ENCODE results near the gene AMY2A. TPM values are rescaled to one million over a fixed set of nuclear protein-coding genes. Genes with fewer than 3 reads are reported as not detected.
"Not testable (repeated sequence)": the region's sequence is repeated elsewhere in the genome, so short reads cannot be mapped to it uniquely, and the experiment has no call there.

AMY2A gene
- polyA plus RNA-seq, 1 of the 3 experiments (the other 2 are of a cell fraction): not detected

GRCh38 chr1:103583887-103584286, 33.3 kb upstream of the AMY2A start (continued):
- no peak for TF ChIP-seq REST (IDR thresholded peaks at IDR 0.05; ENCODE audit: low read depth, low read length)

- H3K9ac ChIP-seq: no peak overlapping the region
- H4K20me1 ChIP-seq (ENCODE audit: insufficient read depth): no peaks in the 10 kb centered on the region
- H3K4me3 ChIP-seq (ENCODE audit: low read depth in 2 of 2, low read length in 1 of 2): no peak overlapping the region
- no peaks in the 10 kb centered on the region for H3K9me3 ChIP-seq
- no peaks in the 10 kb centered on the region for H3K36me3 ChIP-seq (replicated peaks in 1 of 2; ENCODE audit: control insufficient read depth in 1 of 2, insufficient read depth in 2 of 2, low read length in 1 of 2)
- 35% methylated on average over 2 of the region's 2 CpGs for WGBS (ENCODE audit: low lambda C conversion rate)
- ChIA-PET CTCF (no interaction called here), POLR2A (no interaction called here)
- no peak overlapping the region for H3K27ac ChIP-seq (ENCODE audit: low read depth in 2 of 2, low read length in 1 of 2)
- no peaks in the 10 kb centered on the region for H3K27me3 ChIP-seq (ENCODE audit: insufficient read depth)
- H2AFZ ChIP-seq (ENCODE audit: low read depth): no peak overlapping the region
- H3K4me1 ChIP-seq (ENCODE audit: control insufficient read depth in 1 of 2, insufficient read depth in 2 of 2, low read depth in 1 of 2, low read length in 1 of 2): no peaks in the 10 kb centered on the region
- TF ChIP-seq FOXM1 (IDR thresholded peaks at IDR 0.05; ENCODE audit: low read depth) (no peak), SIN3A (IDR thresholded peaks at IDR 0.05; ENCODE audit: borderline replicate concordance, low read depth, low read length) (no peak), USF1 (IDR thresholded peaks at IDR 0.05; ENCODE audit: borderline replicate concordance, low read depth) (no peak), REST (IDR thresholded peaks at IDR 0.05; ENCODE audit: low read depth, low read length) (no peak), JUND (IDR thresholded peaks at IDR 0.05) (no peak), RXRA (IDR thresholded peaks at IDR 0.05; ENCODE audit: borderline replicate concordance, low read depth) (no peak), ZBTB33 (IDR thresholded peaks at IDR 0.05; ENCODE audit: borderline replicate concordance, low read depth) (no peak), TAF1 (IDR thresholded peaks at IDR 0.05; ENCODE audit: borderline replicate concordance, low read depth, low read length) (no peak), ELF1 (IDR thresholded peaks at IDR 0.05) (no peak), EP300 (IDR thresholded peaks at IDR 0.05; ENCODE audit: borderline replicate concordance in 1 of 2, low read depth in 1 of 2, low read length in 1 of 2) (no peak), TEAD4 (IDR thresholded peaks at IDR 0.05; ENCODE audit: borderline replicate concordance, insufficient read depth) (no peak), POLR2AphosphoS5 (IDR thresholded peaks at IDR 0.05; ENCODE audit: low read depth, low read length) (no peak), GABPA (IDR thresholded peaks at IDR 0.05; ENCODE audit: low read depth) (no peak)
- H3K9me2 ChIP-seq: no peaks in the 10 kb centered on the region
- H3K79me2 ChIP-seq (ENCODE audit: insufficient read depth): no peaks in the 10 kb centered on the region
- no peaks in the 10 kb centered on the region for H3F3A ChIP-seq (replicated peaks; ENCODE audit: insufficient read depth)
- H3K4me2 ChIP-seq: no peak overlapping the region
- DNase-seq: no peak
Measured at GRCh38 chr1:103584537-103584936, 32.7 kb upstream of the AMY2A start.

GRCh38 chr1:103602740-103603139, 14.5 kb upstream of the AMY2A start:
- H2AFZ ChIP-seq (ENCODE audit: low read depth); H3K4me2 ChIP-seq; H3K36me3 ChIP-seq (replicated peaks in 1 of 2; ENCODE audit: control insufficient read depth in 1 of 2, insufficient read depth in 2 of 2, low read length in 1 of 2); H3K9me2 ChIP-seq; H3K27me3 ChIP-seq (ENCODE audit: insufficient read depth); H3K9me3 ChIP-seq; H3K4me1 ChIP-seq (ENCODE audit: control insufficient read depth in 1 of 2, insufficient read depth in 2 of 2, low read depth in 1 of 2, low read length in 1 of 2); H3F3A ChIP-seq (replicated peaks; ENCODE audit: insufficient read depth); H3K79me2 ChIP-seq (ENCODE audit: insufficient read depth); POLR2A ChIA-PET; H3K4me3 ChIP-seq (ENCODE audit: low read depth in 2 of 2, low read length in 1 of 2); H3K27ac ChIP-seq (ENCODE audit: low read depth in 2 of 2, low read length in 1 of 2); DNase-seq; CTCF ChIA-PET; H3K9ac ChIP-seq; H4K20me1 ChIP-seq (ENCODE audit: insufficient read depth): not testable (repeated sequence)
- WGBS (ENCODE audit: low lambda C conversion rate): no CpG with 5 or more reads among the region's 3 CpGs
